Panc1 (cell line): Measurements from ENCODE around the gene CLMN. TPM values are rescaled to one million over a fixed set of nuclear protein-coding genes. Genes with fewer than 3 reads are reported as not detected.

Experiments used
- ATAC-seq: fragments of 200-7000 bp; cut with Tn5 transposase; 2 replicates; pipeline ENCODE4 v1.9.1; 2020; ENCODE audit warnings: mild to moderate bottlenecking, moderate library complexity
- BruUV-seq: library from RNA; stranded (reverse); fragments of 400-500 nt; replicated peaks from 2 replicates; lab custom pipeline; 2021; lab: Mats Ljungman, UMichigan
- CTCF ChIA-PET: fragments of 300-600 bp; sonication (Branson Sonifier 250); formaldehyde crosslinking; loops from one replicate; lab custom pipeline; 2022; ENCODE audit warnings: antibody characterized with exemption; lab: Charles Lee
- POLR2A ChIA-PET: fragments of 300-600 bp; sonication (Branson Sonifier 250); formaldehyde crosslinking; loops from one replicate; lab custom pipeline; 2022; ENCODE audit warnings: antibody characterized with exemption; lab: Charles Lee
- DNase-seq: peaks from one replicate; pipeline ENCODE4 v3.0.0-alpha.2; 2010; ENCODE audit warnings: low read depth, low spot score
- H3K27ac ChIP-seq: 2 replicates; pipeline ENCODE4 v1.5.1; 2011; ENCODE audit warnings: mild to moderate bottlenecking, low read length, inconsistent platforms
- H3K27me3 ChIP-seq: fragments of 200-500 bp; sonication (Bioruptor generic); 2 replicates; pipeline ENCODE4 v1.6.0; 2014; ENCODE audit warnings: low read length, inconsistent platforms; ENCODE audit not compliant: control insufficient read depth, insufficient read depth
- H3K36me3 ChIP-seq: fragments of 200-500 bp; sonication (Bioruptor generic); 2 replicates; pipeline ENCODE4 v1.5.1; 2014; ENCODE audit warnings: inconsistent platforms, mild to moderate bottlenecking, low read length, moderate library complexity; ENCODE audit not compliant: control insufficient read depth, insufficient read depth
- H3K4me1 ChIP-seq: 2 replicates; pipeline ENCODE4 v1.5.1; 2011; ENCODE audit warnings: inconsistent platforms, mild to moderate bottlenecking, low read length, moderate library complexity; ENCODE audit not compliant: control insufficient read depth, insufficient read depth
- H3K4me3 ChIP-seq, 2 experiments: 2 replicates each; pipeline ENCODE4 v1.5.1; 2011 to 2012; ENCODE audit warnings: low read depth in 2 of 2, low read length in 2 of 2, mild to moderate bottlenecking in 2 of 2, inconsistent platforms in 1 of 2, moderate library complexity in 1 of 2
- H3K9me3 ChIP-seq: fragments of 200-500 bp; sonication (Bioruptor generic); 2 replicates; pipeline ENCODE4 v1.5.1; 2014; ENCODE audit warnings: low read depth, mild to moderate bottlenecking, inconsistent platforms, low read length, moderate library complexity; ENCODE audit not compliant: control insufficient read depth, insufficient read depth
- POLR2AphosphoS5 ChIP-seq: IDR thresholded peaks from 2 replicates; pipeline ENCODE4 v1.6.1; 2012; ENCODE audit warnings: mild to moderate bottlenecking, low read depth, low read length, moderate library complexity
- REST ChIP-seq, 2 experiments: IDR thresholded peaks; 2 replicates each; pipeline ENCODE4 v1.6.1; 2011 to 2012; ENCODE audit warnings: low read depth in 2 of 2, control low read depth in 1 of 2, low read length in 1 of 2, mild to moderate bottlenecking in 1 of 2, moderate library complexity in 1 of 2; ENCODE audit not compliant: insufficient read depth in 1 of 2
- SIN3A ChIP-seq: IDR thresholded peaks from 2 replicates; pipeline ENCODE4 v1.6.1; 2012; ENCODE audit warnings: low read depth, mild to moderate bottlenecking, low read length, moderate library complexity, borderline replicate concordance; ENCODE audit not compliant: insufficient read depth
- TCF7L2 ChIP-seq: IDR thresholded peaks from 2 replicates; pipeline ENCODE4 v1.6.1; 2011; ENCODE audit warnings: mild to moderate bottlenecking, low read depth, low read length, inconsistent platforms
- in situ Hi-C: cut with HindIII; loops from 2 replicates; pipeline ENCODE4 v1.10.0; 2016; ENCODE audit warnings: low sequenced_read_pairs, low pct_unique_long_range_greater_than_20kb
- intact Hi-C: fragments of 100-400 bp; cut with micrococcal nuclease; formaldehyde crosslinking; loops from one replicate; pipeline ENCODE4 v1.10.0; 2022; ENCODE audit not compliant: unreplicated experiment
- total RNA-seq: library from RNA; stranded (reverse); gene quantifications from one replicate; pipeline ENCODE4 v1.2.1, GENCODE V29; 2021; ENCODE audit not compliant: unreplicated experiment
- TF ChIP-seq, protein P1 (sequence below): fragments of 450-650 bp; IDR thresholded peaks from 2 replicates; pipeline ENCODE4 v1.5.1; 2017; ENCODE audit warnings: mild to moderate bottlenecking

Gene CLMN
- total RNA-seq, 1 experiment from 2014 or later, result 34.9 TPM

DNA sequence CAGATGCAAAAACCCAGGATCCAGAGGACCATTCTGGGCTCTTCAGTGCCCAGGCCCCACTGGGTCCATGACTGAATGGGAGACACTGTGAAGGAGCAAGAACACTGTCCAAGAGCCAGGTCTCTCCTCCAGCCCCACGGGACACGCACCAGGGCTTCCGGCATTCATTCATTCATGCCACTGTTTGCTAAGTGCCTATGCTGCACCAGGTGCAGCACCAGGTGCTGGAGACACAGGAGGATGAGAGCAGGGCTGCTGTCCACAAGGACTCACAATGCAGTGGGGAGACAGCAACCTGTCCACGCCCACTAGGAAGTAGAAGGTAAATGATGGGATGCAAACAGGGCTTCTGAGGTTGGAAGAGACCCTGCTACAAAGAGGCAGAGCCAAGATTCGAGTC, 20.4 kb downstream of the CLMN start:
- DNase-seq, result no peak
- no peaks in the 10 kb centered on the region for H3K36me3 ChIP-seq
- peaks cover 13% of the 10 kb centered on the region for H3K4me1 ChIP-seq
- TF ChIP-seq POLR2AphosphoS5, result no peak
- no peak for TF ChIP-seq SIN3A
- TF ChIP-seq, protein P1, sequence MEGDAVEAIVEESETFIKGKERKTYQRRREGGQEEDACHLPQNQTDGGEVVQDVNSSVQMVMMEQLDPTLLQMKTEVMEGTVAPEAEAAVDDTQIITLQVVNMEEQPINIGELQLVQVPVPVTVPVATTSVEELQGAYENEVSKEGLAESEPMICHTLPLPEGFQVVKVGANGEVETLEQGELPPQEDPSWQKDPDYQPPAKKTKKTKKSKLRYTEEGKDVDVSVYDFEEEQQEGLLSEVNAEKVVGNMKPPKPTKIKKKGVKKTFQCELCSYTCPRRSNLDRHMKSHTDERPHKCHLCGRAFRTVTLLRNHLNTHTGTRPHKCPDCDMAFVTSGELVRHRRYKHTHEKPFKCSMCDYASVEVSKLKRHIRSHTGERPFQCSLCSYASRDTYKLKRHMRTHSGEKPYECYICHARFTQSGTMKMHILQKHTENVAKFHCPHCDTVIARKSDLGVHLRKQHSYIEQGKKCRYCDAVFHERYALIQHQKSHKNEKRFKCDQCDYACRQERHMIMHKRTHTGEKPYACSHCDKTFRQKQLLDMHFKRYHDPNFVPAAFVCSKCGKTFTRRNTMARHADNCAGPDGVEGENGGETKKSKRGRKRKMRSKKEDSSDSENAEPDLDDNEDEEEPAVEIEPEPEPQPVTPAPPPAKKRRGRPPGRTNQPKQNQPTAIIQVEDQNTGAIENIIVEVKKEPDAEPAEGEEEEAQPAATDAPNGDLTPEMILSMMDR, result no peak
- no peak for TF ChIP-seq TCF7L2
- no peak for TF ChIP-seq REST (IDR thresholded peaks at IDR 0.05; ENCODE audit: insufficient read depth in 1 of 2, low read depth in 2 of 2, low read length in 1 of 2)
- H3K27me3 ChIP-seq, result no peaks in the 10 kb centered on the region
- ATAC-seq, result no peak
- no peak overlapping the region for H3K4me3 ChIP-seq
- in situ Hi-C loops, result no loop called here
- POLR2A ChIA-PET, result no interaction called here
- intact Hi-C loops, result no loop called here
- CTCF ChIA-PET, result no interaction called here
- no peaks in the 10 kb centered on the region for H3K9me3 ChIP-seq
- no TSS peak for BruUV-seq
- H3K27ac ChIP-seq, result no peak overlapping the region

DNA sequence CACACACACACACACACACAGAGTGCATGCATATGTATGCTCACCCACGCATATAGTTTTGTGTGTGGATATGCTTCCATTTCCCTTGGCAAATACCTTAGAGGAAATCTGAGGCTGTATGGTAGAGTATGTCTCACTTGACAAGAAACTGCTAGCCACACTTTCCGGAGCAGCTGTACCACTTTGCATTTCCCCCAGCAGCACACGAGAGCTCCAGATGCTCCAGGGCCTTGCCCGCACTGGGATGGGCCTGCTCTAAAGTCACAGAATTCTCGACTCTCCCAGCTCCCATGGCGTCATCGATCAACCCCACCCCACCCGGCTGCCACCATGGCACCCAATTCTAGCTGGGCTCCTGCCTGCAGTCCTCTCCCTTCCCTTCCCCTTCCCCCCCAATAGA, 21.9 kb downstream of the CLMN start:
- TF ChIP-seq, protein P1, result no peak
- no peak for TF ChIP-seq TCF7L2
- TF ChIP-seq REST (IDR thresholded peaks at IDR 0.05; ENCODE audit: insufficient read depth in 1 of 2, low read depth in 2 of 2, low read length in 1 of 2), result no peak
- TF ChIP-seq SIN3A, result no peak
- TF ChIP-seq POLR2AphosphoS5, result no peak
- intact Hi-C loops (no loop called here), in situ Hi-C loops (no loop called here)
- ChIA-PET POLR2A (no interaction called here), CTCF (no interaction called here)
- no peaks in the 10 kb centered on the region for H3K9me3 ChIP-seq
- DNase-seq (no peak), ATAC-seq (no peak)
- no TSS peak for BruUV-seq
- no peaks in the 10 kb centered on the region for H3K27me3 ChIP-seq
- no peak overlapping the region for H3K4me3 ChIP-seq
- peaks cover 18% of the 10 kb centered on the region for H3K4me1 ChIP-seq
- H3K27ac ChIP-seq, result no peak overlapping the region
- H3K36me3 ChIP-seq, result no peaks in the 10 kb centered on the region
